HG02973 (cell line): ENCODE measurements around the gene TMEM214.

Source experiments
- ATAC-seq: cut with Tn5 transposase; IDR thresholded peaks from one replicate; pipeline ENCODE4 v1.9.1; 2021; ENCODE audit warnings: moderate library complexity; ENCODE audit not compliant: unreplicated experiment

The TMEM214 gene

DNA sequence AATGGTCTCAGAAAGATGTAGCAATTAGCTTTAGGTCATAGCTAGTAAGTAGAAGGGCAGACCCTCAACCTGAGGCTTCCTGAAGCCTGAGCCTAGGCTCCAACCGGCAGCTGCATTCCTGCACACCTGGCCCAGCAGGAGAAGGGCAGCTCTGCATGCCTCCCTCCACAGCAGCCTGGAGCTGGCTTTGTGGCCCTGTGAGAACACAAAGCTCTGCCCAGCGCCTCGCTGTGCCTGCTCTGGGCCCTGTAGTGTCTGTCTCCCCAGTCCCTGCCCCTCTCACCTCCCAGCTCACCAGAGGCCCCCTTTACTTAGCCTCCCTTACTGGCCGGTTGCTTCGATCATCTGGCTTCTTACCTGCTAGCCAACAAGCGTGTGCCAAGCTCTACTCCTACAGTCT is 6.7 kb downstream of the TMEM214 start:
- no peak for ATAC-seq

DNA sequence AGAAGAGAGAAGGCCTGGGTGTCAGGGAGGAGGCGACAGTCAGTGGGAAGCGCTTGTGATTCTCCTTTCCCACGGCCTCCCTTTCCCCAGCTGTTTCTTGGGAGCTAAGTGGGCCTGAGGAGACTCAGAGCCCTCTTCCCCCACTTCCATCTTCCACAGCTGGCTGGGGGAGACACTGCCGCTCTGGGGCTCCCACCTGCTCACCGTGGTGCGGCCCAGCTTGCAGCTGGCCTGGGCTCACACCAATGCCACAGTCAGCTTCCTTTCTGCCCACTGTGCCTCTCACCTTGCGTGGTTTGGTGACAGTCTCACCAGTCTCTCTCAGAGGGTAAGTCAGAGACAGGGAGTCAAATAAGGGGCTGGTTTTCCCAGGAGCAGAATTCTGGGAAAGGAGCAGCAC is 7.1 kb downstream of the TMEM214 start:
- no peak for ATAC-seq

DNA sequence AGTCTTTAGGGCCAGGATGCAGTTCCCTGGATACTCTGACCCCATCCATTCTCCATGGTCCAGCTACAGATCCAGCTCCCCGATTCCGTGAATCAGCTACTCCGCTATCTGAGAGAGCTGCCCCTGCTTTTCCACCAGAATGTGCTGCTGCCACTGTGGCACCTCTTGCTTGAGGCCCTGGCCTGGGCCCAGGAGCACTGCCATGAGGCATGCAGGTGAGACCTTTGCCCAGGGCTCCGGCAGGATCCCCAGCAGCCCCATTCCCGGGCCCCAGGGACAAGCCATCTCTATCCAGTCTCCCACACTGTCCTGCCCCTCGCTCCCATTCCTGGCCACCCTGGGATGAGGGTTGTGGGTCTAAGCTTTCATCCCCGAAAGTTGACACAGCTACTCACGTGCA is 7.5 kb downstream of the TMEM214 start:
- ATAC-seq, result no peak

DNA sequence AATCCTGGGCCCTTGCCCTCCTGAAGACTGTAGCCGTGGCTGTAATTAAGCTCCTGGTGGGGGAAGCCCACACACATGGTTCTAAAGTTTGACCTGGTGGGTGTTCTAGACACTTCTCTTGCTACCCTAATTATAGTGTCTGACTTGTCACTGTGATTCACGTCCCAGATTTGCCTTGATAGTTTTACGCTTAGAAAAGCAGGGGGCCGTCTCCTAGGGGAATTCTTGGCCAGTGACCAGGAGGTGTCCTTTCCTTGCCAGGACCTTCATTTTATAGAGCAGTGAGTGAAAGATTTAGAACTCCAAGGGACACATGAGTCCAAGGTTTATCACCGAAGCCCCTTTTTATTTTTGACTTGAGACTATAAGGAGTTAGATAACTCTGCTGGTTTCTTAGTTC is 9.0 kb downstream of the TMEM214 start:
- ATAC-seq, result no peak

DNA sequence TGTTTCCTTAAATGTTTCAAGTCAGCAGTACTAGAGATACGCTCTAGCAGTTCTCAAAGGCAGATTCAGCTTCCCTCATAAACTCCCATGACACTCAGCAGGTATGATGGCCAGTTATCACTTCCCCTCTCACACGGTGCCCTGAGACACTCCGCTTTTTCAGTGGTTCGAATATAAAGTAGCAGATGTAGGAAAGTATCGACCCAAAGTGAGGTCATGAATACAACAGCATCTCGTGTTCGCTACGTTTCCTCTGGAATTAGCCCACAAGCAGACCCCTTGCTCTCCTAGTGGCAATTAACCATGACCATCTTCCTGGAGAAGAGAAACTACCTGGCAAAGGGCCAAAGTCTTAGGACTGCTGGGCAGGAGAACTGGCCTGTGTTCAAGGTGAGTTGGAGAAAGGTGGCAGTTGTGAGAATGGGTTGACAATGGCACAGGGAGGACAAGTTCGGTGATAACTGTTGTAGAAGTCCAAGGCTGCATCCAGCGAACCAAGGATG is 9.4 kb downstream of the TMEM214 start:
- ATAC-seq, result peak; percentile 46

DNA sequence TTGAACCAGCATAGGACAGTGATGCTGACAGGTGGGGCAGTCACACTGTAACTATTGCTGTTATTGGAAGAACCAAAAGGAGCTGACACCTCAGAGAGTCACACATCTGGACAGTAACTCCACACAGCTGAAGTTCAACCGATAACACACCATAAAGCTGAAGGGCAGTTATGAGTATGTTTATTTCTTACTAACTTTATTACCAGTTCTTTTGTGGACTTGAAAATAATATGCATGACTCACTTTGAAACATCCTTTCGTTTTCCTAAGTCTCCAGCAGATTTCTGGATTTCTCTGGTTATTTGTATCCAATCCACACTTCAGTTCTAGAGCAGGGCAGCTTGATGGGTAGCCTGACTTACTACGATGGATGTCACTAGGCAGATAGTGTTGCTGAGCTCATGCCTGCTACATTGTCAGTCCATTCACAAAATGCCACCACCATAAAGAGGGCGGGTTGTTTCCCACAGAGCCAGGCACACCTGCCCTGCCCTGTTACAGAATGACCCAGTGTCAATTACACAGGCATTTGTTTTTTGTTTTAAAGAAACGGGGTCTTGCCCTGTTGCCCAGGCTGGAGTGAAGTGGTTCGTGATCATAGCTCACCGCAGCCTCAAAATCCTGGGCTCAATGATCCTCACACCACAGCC is 10.3 kb downstream of the TMEM214 start:
- no peak for ATAC-seq

DNA sequence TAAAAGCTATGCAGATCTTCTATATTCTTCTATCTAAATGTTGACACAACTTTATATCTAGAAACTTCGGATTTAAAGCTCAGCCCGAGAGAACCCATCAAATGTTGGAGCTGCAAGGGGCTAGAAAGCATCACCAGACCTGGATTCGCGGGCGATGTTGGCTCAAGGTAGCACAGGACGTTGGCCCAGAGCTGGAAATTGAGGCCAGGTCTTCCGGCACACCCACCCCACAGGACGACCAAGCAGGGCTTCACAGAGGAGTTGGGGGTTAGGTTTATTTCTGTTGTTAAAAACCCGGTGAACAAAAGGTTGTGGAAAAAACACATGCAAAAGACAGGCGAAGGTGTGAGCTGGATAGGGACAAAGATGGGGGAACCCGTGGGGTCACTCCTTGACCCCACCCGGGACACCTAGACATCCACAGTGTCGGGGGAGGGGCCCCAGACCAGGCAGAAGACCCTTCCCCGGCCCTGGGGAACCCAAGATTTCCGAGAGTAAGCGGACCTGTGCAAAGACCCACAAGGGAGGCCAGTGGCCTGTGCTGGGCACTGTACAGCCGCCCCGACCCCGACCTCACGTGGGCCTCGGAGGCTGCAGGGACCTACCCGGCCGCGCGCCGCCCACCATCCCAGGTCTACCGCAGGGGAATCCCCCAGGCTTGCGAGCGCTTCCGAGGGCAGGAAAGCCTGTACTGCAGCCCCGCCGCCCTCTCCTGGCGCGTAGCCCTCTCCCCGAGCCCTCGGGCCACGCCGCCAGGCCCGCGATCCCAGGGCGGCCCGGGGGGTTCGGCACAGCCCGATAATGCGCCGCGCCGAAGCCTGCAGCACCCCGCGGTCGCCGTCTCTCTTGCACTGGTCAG is 16.9 kb downstream of the TMEM214 start:
- peak; percentile 16 for ATAC-seq

DNA sequence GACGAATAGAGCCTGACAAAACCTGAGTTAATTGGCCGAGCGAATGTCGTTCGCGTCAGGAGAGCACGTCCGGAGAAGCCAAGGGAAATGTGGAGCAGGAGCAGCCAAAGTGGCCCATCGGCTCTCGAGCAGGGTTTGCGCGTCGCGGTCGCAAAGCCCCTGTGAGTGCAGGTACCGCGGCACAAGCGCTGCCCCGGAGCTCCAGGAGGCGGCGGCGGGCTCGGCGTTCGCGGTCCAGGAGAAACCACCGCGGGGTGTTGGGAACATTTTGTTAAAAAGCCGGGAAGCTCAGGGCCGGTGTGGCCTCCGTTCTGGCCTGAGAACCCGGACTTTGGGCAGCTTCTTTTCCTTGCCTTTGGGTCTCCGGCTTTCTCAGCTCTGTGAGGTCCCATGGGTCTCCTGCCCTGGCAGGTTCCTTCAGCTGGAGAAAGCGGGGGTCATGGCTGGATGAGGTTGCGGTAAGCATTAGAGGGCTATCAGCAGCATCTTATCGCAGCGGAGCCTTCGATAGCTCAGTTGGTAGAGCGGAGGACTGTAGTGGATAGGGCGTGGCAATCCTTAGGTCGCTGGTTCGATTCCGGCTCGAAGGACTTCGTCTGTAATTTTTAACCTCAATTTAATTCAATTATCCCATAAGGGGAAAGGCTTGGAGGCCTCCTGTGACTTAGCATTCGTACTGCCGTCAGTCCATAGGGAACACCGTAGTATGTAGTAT is 17.7 kb downstream of the TMEM214 start:
- peak; percentile 42 for ATAC-seq

DNA sequence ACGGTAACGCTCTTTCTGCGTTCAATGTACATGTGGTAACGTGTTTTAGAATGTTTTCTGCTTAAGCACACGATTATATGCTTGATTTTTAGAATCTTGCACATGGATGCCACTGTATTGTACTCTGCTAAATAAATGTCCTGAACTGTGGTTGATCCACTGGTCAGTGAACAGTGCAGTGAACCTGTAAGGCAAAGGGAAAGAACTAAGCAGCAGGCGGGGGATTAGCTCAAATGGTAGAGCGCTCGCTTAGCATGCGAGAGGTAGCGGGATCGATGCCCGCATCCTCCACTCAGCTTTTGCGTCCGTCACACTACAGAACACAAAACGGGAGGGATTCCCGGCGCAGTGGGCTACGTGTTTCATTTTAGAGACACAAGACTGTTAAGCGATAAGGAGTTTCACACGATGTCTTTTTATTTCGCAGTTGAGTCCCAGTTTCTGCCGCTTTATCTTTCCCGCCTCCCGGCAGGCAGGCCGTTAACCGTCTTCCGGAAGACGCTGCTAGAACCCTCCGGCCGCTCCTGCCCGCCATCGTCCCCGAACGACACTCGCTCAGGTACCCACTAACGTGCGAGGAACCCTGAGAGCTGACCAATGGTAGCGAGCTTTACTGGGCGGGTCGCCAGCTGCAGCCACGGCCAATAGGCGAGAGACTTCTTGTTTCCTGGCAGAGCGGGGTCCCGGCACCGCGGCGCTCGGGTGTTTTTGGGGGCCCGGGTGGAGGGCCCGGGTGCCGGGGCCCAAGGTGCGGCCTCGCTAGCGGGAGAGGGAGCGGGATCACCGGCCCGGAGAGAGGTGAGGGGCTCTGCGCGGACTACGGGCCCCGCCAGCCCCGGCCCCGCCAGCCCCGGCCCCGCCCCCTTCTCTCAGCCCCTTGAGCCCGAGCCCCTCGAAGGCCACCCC is 18.5 kb downstream of the TMEM214 start, which contains the start of gene AGBL5:
AGBL5 (plus strand) TSS at position 673 of the 906 bp plus-strand sequence. CDS start 1,291 bp downstream, outside the sequence.
- peak; percentile 55 for ATAC-seq

DNA sequence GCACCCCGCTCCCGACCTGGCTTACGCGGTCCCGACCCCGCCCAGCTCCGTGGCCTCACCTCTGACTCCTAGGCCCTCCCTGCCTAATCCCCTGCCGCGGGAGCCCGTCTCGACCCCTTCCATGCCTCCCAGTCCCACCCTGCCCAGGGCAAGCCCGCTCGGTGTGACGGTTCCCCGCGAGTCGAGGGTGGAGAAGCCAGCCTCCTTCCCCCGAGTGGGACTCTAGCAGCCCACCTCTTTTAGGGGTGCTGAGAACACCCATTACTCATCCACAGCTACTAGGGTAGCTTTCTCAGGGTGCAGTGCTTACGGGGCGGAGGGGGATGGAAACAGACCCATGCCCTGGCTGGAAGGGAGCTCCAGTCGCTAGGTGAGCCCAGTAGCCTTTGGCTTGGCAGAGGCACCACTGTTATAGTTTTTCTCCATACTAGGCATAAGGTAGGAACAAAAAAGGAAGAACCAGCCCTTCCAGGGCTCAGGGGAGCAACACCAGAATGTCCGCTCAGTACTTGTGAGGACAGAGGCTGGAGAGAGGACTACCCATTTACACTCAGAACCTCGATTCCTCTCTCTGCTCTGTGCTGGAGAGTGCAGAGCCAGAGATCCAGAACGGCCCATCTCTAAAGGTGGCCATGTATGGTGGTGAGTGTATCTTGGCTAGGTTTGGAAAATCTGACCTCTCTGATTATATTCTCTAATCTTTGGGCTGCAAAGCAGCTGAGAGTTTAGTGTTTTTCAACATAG is 19.3 kb downstream of the TMEM214 start:
- ATAC-seq, result peak; percentile 0

DNA sequence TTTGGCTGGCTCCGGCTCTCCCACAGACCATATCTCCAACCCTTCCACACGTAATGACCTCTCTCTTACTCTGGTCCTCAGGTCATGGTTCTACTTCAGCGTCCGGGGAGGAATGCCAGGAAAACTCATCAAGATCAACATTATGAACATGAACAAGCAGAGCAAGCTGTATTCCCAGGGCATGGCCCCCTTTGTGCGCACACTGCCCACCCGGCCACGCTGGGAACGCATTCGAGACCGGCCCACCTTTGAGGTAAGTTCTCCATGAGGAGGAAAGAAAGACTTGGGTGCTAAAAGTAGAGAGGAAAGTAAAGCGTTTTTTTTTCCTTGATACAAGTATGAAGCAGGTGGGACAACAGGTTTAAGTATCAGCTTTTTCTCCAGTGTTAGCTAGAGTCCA is 20.6 kb downstream of the TMEM214 start:
- ATAC-seq, result no peak

DNA sequence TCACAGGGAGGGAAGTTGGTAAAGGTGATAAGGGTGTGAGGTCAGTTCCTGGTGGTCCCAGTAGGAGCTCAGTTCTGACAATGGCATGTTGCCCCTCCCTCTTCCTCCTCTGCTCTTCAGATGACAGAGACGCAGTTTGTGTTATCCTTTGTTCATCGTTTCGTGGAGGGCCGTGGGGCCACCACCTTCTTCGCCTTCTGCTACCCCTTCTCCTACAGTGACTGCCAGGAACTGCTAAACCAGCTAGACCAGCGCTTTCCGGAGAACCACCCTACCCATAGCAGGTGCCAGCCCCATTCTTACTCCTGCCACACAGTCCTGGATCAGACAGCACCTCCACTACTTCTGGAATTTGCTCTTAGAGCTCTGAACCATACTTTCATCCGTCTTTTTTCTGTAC is 21.0 kb downstream of the TMEM214 start:
- no peak for ATAC-seq

DNA sequence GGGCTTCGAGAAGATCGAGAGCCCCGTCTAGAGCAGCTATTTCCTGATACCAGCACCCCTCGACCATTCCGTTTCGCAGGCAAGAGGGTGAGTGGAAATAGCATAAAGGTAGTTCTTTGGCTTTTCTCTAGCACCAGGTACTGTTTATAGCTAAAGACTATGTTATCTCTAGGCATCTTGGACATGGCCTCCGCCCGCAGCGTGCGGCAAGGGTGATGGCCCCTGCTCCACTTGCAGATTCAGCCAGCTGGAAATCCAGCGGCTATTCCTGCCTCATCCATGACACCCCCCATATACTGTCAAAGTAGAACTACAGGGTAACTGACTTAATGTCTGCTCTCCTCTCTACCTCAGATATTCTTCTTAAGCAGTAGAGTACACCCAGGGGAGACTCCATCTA is 22.0 kb downstream of the TMEM214 start:
- no peak for ATAC-seq

DNA sequence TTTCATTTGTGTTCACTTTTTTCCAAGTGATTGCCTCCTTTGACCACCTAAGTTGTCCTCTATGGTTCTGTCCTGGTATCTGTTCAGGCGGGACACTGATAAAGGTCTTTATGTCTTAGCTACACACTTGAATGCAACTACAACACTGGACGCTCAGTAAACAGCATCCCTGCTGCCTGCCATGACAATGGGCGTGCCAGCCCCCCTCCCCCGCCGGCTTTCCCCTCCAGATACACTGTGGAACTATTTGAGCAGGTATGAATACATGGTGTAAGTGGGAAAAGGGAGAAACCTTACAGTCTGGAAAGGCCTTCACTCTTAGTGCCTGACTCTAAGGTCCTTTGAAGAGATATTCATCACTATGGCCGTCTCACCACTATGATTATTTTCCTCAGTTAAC is 24.4 kb downstream of the TMEM214 start:
- no peak for ATAC-seq

DNA sequence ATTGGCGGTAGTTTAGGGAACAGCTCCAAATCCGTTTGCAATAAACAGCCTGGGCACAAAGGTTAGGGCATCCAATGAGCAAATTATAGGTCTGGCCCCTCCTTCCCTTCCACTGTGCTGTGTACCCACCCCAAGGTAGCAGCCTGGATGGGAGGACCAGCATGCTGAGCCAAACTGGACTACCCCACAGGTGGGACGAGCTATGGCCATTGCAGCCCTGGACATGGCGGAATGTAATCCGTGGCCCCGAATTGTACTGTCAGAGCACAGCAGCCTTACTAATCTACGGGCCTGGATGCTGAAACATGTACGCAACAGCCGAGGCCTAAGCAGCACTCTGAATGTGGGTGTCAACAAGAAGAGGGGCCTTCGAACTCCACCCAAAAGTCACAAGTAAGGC is 25.4 kb downstream of the TMEM214 start:
- no peak for ATAC-seq

DNA sequence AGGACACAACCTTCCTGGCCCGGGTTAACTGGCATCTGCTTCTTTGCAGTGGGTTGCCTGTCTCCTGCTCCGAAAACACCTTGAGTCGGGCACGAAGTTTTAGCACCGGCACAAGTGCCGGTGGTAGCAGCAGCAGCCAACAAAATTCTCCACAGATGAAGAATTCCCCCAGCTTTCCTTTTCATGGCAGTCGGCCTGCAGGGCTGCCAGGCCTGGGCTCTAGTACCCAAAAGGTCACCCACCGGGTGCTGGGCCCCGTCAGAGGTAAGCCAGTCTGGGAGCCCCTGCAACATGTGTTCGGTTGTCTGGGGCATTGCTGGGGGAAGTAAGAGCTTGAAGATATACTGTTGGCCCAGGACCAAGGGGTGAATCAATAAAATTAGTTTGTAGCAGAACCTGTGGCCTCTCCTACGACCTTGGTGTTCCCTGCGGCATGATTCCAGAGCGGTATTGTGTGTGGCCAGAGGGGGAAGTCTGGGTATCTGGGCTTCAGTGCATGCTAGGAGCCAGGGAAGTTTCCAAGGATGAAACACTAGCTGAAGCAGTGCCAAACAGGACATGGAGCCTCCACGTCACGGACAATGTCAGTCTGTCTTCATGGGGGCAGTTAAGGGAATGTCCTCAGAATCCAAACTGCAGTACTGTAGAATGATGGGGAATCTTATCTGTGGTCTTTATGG is 26.5 kb downstream of the TMEM214 start:
- ATAC-seq, result no peak

DNA sequence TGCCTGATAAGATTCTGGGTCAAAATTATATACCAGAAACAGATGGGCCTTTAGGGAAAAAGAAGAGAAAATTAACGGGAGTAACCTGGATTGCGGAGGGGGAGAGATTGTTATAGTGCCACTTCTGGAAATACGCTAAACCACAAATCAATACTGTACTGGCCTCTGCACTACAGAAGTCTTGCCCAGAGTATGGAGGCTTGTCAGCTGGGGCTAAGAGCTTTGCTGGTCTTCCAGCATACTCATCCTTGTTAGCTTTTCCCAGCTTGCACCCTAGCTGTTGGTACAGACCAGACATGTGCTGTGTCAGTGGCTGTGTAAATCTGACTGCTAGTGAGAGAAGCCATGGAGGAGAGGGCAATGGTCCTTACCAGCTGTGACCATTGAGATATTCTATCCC is 27.6 kb downstream of the TMEM214 start:
- ATAC-seq, result no peak

DNA sequence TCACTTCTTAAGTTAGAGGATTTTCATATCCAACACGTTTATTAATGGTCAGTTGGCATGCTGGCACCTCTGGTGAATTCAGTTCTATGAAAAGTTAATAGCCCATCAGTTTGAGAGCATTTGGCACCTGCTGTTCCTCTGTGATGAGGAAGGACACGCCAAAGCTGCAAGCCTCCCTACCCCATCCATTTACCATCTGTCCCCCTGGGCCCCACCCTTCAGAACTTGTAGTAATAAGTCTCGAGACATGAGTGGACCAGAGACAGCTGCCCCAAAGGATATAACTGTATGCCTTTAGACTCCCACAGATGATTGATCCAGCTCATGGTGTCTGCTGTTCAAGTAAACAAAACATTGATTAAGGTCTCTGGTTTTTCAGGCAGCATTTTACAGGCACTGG is 32.4 kb downstream of the TMEM214 start:
- no peak for ATAC-seq

DNA sequence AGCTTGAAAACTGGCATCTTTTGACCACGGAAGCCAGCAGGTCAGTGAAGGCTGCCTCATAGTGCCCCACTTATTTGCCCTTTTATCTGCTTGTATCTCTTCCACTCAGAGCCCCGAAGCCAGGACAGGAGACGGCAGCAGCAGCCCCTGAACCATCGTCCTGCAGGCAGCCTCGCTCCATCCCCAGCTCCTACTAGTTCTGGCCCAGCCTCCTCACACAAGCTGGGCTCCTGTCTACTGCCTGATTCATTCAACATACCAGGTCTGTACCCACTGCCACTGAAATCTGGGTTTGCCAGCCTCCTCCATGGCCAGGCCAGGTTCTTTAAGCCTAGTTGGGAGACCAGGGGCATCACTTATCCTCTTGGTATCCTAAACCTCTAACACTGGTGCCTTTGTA is 34.6 kb downstream of the TMEM214 start:
- ATAC-seq, result no peak
